NCI-H1417 treated with DMSO at 0.1 percent for 48 hours (cell line): ENCODE measurements around the gene GRB7.
"Not testable (repeated sequence)": the region's sequence is repeated elsewhere in the genome, so short reads cannot be mapped to it uniquely, and the experiment has no call there.

Experiments
- DNase-seq: peaks from one replicate; lab custom pipeline; 2025; lab: John Stamatoyannopoulos, UW

The GRB7 gene

GRCh38 chr17:39752241-39752881 is 14.6 kb downstream of the GRB7 start:
- no peak for DNase-seq

- no peak for DNase-seq
These were observed 15.9 kb downstream of the GRB7 start for GRCh38 chr17:39753514-39754160.

- DNase-seq = peak; percentile 56
These were observed 16.6 kb downstream of the GRB7 start for GRCh38 chr17:39754161-39754957.

- no peak for DNase-seq
These were observed 17.3 kb downstream of the GRB7 start for GRCh38 chr17:39754958-39755553.

GRCh38 chr17:39755554-39756379 is 18.0 kb downstream of the GRB7 start:
- no peak for DNase-seq

GRCh38 chr17:39756380-39757079 is 18.8 kb downstream of the GRB7 start:
- DNase-seq = no peak

- DNase-seq = no peak
These were observed 19.5 kb downstream of the GRB7 start for GRCh38 chr17:39757176-39757662.

- no peak for DNase-seq
These were observed 20.5 kb downstream of the GRB7 start for GRCh38 chr17:39757931-39758873.

- no peak for DNase-seq
These were observed 21.5 kb downstream of the GRB7 start for GRCh38 chr17:39759204-39759603.

- DNase-seq = no peak
These were observed 24.2 kb downstream of the GRB7 start for GRCh38 chr17:39761861-39762496.

GRCh38 chr17:39763051-39763820 is 25.5 kb downstream of the GRB7 start:
- DNase-seq = no peak

GRCh38 chr17:39764171-39764570 is 26.4 kb downstream of the GRB7 start:
- not testable (repeated sequence) for DNase-seq

- DNase-seq = no peak
These were observed 27.4 kb downstream of the GRB7 start for GRCh38 chr17:39765175-39765574.

GRCh38 chr17:39765766-39766165 is 28.0 kb downstream of the GRB7 start:
- no peak for DNase-seq

GRCh38 chr17:39767147-39767546 is 29.4 kb downstream of the GRB7 start:
- no peak for DNase-seq

GRCh38 chr17:39769974-39770587 is 32.3 kb downstream of the GRB7 start:
- no peak for DNase-seq

GRCh38 chr17:39772415-39772814 is 34.7 kb downstream of the GRB7 start:
- no peak for DNase-seq
